Nephron (organoid): Measurements from ENCODE around the gene TM9SF4.

ENCODE experiments used
- H3K27ac Mint-ChIP-seq, 3 experiments: 2 replicates each; pipeline ENCODE4 v1.8.0; 2020; ENCODE audit warnings: mixed read lengths in 3 of 3, mild to moderate bottlenecking in 2 of 3, moderate library complexity in 1 of 3
- H3K27me3 Mint-ChIP-seq: 2 replicates; pipeline ENCODE4 v1.8.0; 2021; ENCODE audit warnings: low read depth, mild to moderate bottlenecking, moderate library complexity, mixed read lengths
- H3K36me3 Mint-ChIP-seq: 2 replicates; pipeline ENCODE4 v1.8.0; 2020; ENCODE audit warnings: low read depth, mixed read lengths
- H3K4me1 Mint-ChIP-seq: 2 replicates; pipeline ENCODE4 v1.8.0; 2020; ENCODE audit warnings: mixed read lengths
- H3K4me3 Mint-ChIP-seq, 3 experiments: 2 replicates each; pipeline ENCODE4 v1.8.0; 2020; ENCODE audit warnings: mild to moderate bottlenecking in 3 of 3, mixed read lengths in 3 of 3, moderate library complexity in 2 of 3
- H3K9me3 Mint-ChIP-seq: 2 replicates; pipeline ENCODE4 v1.8.0; 2020; ENCODE audit warnings: mixed read lengths
- CTCF ChIP-seq, 3 experiments: fragments of 200-600 bp; sonication (generic); IDR thresholded peaks; one replicate each; pipeline ENCODE4 v1.5.0; 2021; ENCODE audit warnings: antibody characterized with exemption in 3 of 3; ENCODE audit not compliant: unreplicated experiment in 3 of 3

TM9SF4 gene

GRCh38 chr20:32109392-32110172 is at the start of gene TM9SF4:
Gene TM9SF4 (plus strand): TSS chr20:32109714. CDS start chr20:32109741, 27 bp downstream.
- TF ChIP-seq CTCF (IDR thresholded peaks at IDR 0.05; ENCODE audit: unreplicated experiment in 3 of 3): no peak
- Mint-ChIP-seq H3K4me1 (peaks cover 23% of the 10 kb centered on the region), H3K36me3 (peaks cover 5% of the 10 kb centered on the region), H3K9me3 (no peaks in the 10 kb centered on the region), H3K27me3 (peaks cover 8% of the 10 kb centered on the region), H3K4me3 (peak within 1 kb of the TSS; percentile 90 to 98 (median 94)), H3K27ac (peak within 1 kb of the TSS; percentile 99 to 100 (median 100))

GRCh38 chr20:32062776-32063170 is 46.7 kb upstream of the TM9SF4 start:
- no peak overlapping the region for H3K27ac Mint-ChIP-seq

GRCh38 chr20:32063695-32064094 is 45.8 kb upstream of the TM9SF4 start:
- TF ChIP-seq CTCF (IDR thresholded peaks at IDR 0.05; ENCODE audit: unreplicated experiment in 3 of 3): no peak
- H3K27ac Mint-ChIP-seq: no peak overlapping the region
- peaks cover 27% of the 10 kb centered on the region for H3K27me3 Mint-ChIP-seq
- no peaks in the 10 kb centered on the region for H3K36me3 Mint-ChIP-seq
- peaks cover 2% of the 10 kb centered on the region for H3K9me3 Mint-ChIP-seq
- no peaks in the 10 kb centered on the region for H3K4me1 Mint-ChIP-seq
- no peak overlapping the region for H3K4me3 Mint-ChIP-seq

More at GRCh38 chr20:32062776-32063170, 46.7 kb upstream of the TM9SF4 start:
- no peaks in the 10 kb centered on the region for H3K4me1 Mint-ChIP-seq
- no peaks in the 10 kb centered on the region for H3K36me3 Mint-ChIP-seq
- peaks cover 2% of the 10 kb centered on the region for H3K9me3 Mint-ChIP-seq
- no peak for TF ChIP-seq CTCF (IDR thresholded peaks at IDR 0.05; ENCODE audit: unreplicated experiment in 3 of 3)
- H3K27me3 Mint-ChIP-seq: peaks cover 35% of the 10 kb centered on the region
- no peak overlapping the region for H3K4me3 Mint-ChIP-seq

- Mint-ChIP-seq H3K9me3 (peaks cover 2% of the 10 kb centered on the region), H3K27me3 (peaks cover 17% of the 10 kb centered on the region), H3K27ac (no peak overlapping the region), H3K4me1 (no peaks in the 10 kb centered on the region), H3K4me3 (no peak overlapping the region), H3K36me3 (no peaks in the 10 kb centered on the region)
- no peak for TF ChIP-seq CTCF (IDR thresholded peaks at IDR 0.05; ENCODE audit: unreplicated experiment in 3 of 3)
Measured at GRCh38 chr20:32064667-32065066, 44.8 kb upstream of the TM9SF4 start.

- no peaks in the 10 kb centered on the region for H3K36me3 Mint-ChIP-seq
- H3K27ac Mint-ChIP-seq: no peak overlapping the region
- H3K9me3 Mint-ChIP-seq: peaks cover 2% of the 10 kb centered on the region
- H3K4me1 Mint-ChIP-seq: no peaks in the 10 kb centered on the region
- no peak overlapping the region for H3K4me3 Mint-ChIP-seq
- peaks cover 7% of the 10 kb centered on the region for H3K27me3 Mint-ChIP-seq
- TF ChIP-seq CTCF (IDR thresholded peaks at IDR 0.05; ENCODE audit: unreplicated experiment in 3 of 3): no peak
Measured at GRCh38 chr20:32067234-32067821, 42.2 kb upstream of the TM9SF4 start.
